HEK293 (cell line): ENCODE data around the gene PFDN6.

Experiments used
- KLF9 ChIP-seq: fragments of 450-650 bp; formaldehyde crosslinking; IDR thresholded peaks from 2 replicates; pipeline ENCODE4 v1.5.1; 2016; ENCODE audit warnings: missing biosample characterization, missing genetic modification characterization, low read depth
- ZBTB1 ChIP-seq: fragments of 450-650 bp; formaldehyde crosslinking; IDR thresholded peaks from 2 replicates; pipeline ENCODE4 v1.5.1; 2016; ENCODE audit warnings: missing biosample characterization, missing genetic modification characterization
- ZBTB10 ChIP-seq: fragments of 450-650 bp; formaldehyde crosslinking; IDR thresholded peaks from 2 replicates; pipeline ENCODE4 v1.5.1; 2016; ENCODE audit warnings: missing biosample characterization, missing genetic modification characterization
- ZBTB17 ChIP-seq: fragments of 450-650 bp; formaldehyde crosslinking; IDR thresholded peaks from 2 replicates; pipeline ENCODE4 v1.5.1; 2016; ENCODE audit warnings: missing biosample characterization, missing genetic modification characterization
- ZBTB8A ChIP-seq: fragments of 450-650 bp; formaldehyde crosslinking; IDR thresholded peaks from 2 replicates; pipeline ENCODE4 v1.5.1; 2016; ENCODE audit warnings: missing biosample characterization, missing genetic modification characterization
- ZEB2 ChIP-seq: fragments of 450-650 bp; formaldehyde crosslinking; IDR thresholded peaks from 2 replicates; pipeline ENCODE4 v1.5.1; 2016; ENCODE audit warnings: missing biosample characterization, missing genetic modification characterization
- ZNF155 ChIP-seq: fragments of 450-650 bp; formaldehyde crosslinking; IDR thresholded peaks from 2 replicates; pipeline ENCODE4 v1.5.1; 2016; ENCODE audit warnings: missing biosample characterization, missing genetic modification characterization
- ZNF341 ChIP-seq: fragments of 450-650 bp; formaldehyde crosslinking; IDR thresholded peaks from 2 replicates; pipeline ENCODE4; 2016; ENCODE audit warnings: low read depth, missing biosample characterization, missing genetic modification characterization
- ZNF558 ChIP-seq: fragments of 450-650 bp; formaldehyde crosslinking; IDR thresholded peaks from 2 replicates; pipeline ENCODE4 v1.5.1; 2016; ENCODE audit warnings: missing biosample characterization, missing genetic modification characterization
- ZNF629 ChIP-seq: fragments of 450-650 bp; formaldehyde crosslinking; IDR thresholded peaks from 2 replicates; pipeline ENCODE4 v1.5.1; 2017; ENCODE audit warnings: missing biosample characterization, missing genetic modification characterization
- ZSCAN18 ChIP-seq: fragments of 450-650 bp; formaldehyde crosslinking; IDR thresholded peaks from 2 replicates; pipeline ENCODE4 v1.5.1; 2016; ENCODE audit warnings: missing biosample characterization, missing genetic modification characterization
- TF ChIP-seq, protein P1 (sequence below): fragments of 450-650 bp; formaldehyde crosslinking; IDR thresholded peaks from 2 replicates; pipeline ENCODE4 v1.5.1; 2016; ENCODE audit warnings: missing biosample characterization, missing genetic modification characterization, borderline replicate concordance
- TF ChIP-seq, protein P2 (sequence below): fragments of 450-650 bp; formaldehyde crosslinking; IDR thresholded peaks from 2 replicates; pipeline ENCODE4 v1.5.1; 2016; ENCODE audit warnings: missing biosample characterization, missing genetic modification characterization
- TF ChIP-seq, protein P3 (sequence below): fragments of 450-650 bp; formaldehyde crosslinking; IDR thresholded peaks from 2 replicates; pipeline ENCODE4 v1.5.1; 2016; ENCODE audit warnings: missing biosample characterization, missing genetic modification characterization
- TF ChIP-seq, protein P4 (sequence below): fragments of 450-650 bp; formaldehyde crosslinking; IDR thresholded peaks from 2 replicates; pipeline ENCODE4 v1.5.1; 2016; ENCODE audit warnings: missing biosample characterization, missing genetic modification characterization
- TF ChIP-seq, protein P5 (sequence below): fragments of 450-650 bp; formaldehyde crosslinking; IDR thresholded peaks from 2 replicates; pipeline ENCODE4 v1.5.1; 2016; ENCODE audit warnings: missing biosample characterization, missing genetic modification characterization, borderline replicate concordance

The PFDN6 gene

GRCh38 chr6:33316603-33317418, 27.4 kb downstream of the PFDN6 start (continued):
- TF ChIP-seq KLF9 (peak; percentile 95; the same call in 1 of the 2 replicates), ZBTB10 (0 out of 2 replicates have a peak, but pooled peaks have one; percentile 26), ZBTB1 (tag by site-specific recombination) (no peak), ZBTB8A (tag by site-specific recombination) (peak; percentile 8; the same call in 1 of the 2 replicates), ZNF629 (tag by site-specific recombination) (no peak), ZNF155 (tag by site-specific recombination) (no peak), ZNF558 (no peak), ZBTB17 (tag by site-specific recombination) (0 out of 2 replicates have a peak, but pooled peaks have one; percentile 13), ZEB2 (tag by site-specific recombination) (no peak), ZSCAN18 (tag by site-specific recombination) (no peak), ZNF341 (no peak)
- TF ChIP-seq, protein P1, sequence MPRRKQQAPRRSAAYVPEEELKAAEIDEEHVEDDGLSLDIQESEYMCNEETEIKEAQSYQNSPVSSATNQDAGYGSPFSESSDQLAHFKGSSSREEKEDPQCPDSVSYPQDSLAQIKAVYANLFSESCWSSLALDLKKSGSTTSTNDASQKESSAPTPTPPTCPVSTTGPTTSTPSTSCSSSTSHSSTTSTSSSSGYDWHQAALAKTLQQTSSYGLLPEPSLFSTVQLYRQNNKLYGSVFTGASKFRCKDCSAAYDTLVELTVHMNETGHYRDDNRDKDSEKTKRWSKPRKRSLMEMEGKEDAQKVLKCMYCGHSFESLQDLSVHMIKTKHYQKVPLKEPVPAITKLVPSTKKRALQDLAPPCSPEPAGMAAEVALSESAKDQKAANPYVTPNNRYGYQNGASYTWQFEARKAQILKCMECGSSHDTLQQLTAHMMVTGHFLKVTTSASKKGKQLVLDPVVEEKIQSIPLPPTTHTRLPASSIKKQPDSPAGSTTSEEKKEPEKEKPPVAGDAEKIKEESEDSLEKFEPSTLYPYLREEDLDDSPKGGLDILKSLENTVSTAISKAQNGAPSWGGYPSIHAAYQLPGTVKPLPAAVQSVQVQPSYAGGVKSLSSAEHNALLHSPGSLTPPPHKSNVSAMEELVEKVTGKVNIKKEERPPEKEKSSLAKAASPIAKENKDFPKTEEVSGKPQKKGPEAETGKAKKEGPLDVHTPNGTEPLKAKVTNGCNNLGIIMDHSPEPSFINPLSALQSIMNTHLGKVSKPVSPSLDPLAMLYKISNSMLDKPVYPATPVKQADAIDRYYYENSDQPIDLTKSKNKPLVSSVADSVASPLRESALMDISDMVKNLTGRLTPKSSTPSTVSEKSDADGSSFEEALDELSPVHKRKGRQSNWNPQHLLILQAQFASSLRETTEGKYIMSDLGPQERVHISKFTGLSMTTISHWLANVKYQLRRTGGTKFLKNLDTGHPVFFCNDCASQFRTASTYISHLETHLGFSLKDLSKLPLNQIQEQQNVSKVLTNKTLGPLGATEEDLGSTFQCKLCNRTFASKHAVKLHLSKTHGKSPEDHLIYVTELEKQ (tag by site-specific recombination), result no peak
- TF ChIP-seq, protein P2, sequence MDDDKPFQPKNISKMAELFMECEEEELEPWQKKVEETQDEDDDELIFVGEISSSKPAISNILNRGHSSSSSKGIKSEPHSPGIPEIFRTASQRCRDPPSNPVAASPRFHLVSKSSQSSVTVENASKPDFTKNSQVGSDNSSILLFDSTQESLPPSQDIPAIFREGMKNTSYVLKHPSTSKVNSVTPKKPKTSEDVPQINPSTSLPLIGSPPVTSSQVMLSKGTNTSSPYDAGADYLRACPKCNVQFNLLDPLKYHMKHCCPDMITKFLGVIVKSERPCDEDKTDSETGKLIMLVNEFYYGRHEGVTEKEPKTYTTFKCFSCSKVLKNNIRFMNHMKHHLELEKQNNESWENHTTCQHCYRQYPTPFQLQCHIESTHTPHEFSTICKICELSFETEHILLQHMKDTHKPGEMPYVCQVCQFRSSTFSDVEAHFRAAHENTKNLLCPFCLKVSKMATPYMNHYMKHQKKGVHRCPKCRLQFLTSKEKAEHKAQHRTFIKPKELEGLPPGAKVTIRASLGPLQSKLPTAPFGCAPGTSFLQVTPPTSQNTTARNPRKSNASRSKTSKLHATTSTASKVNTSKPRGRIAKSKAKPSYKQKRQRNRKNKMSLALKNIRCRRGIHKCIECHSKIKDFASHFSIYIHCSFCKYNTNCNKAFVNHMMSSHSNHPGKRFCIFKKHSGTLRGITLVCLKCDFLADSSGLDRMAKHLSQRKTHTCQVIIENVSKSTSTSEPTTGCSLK (tag by site-specific recombination), result no peak
- TF ChIP-seq, protein P3, sequence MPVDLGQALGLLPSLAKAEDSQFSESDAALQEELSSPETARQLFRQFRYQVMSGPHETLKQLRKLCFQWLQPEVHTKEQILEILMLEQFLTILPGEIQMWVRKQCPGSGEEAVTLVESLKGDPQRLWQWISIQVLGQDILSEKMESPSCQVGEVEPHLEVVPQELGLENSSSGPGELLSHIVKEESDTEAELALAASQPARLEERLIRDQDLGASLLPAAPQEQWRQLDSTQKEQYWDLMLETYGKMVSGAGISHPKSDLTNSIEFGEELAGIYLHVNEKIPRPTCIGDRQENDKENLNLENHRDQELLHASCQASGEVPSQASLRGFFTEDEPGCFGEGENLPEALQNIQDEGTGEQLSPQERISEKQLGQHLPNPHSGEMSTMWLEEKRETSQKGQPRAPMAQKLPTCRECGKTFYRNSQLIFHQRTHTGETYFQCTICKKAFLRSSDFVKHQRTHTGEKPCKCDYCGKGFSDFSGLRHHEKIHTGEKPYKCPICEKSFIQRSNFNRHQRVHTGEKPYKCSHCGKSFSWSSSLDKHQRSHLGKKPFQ (tag by site-specific recombination), result no peak
- TF ChIP-seq, protein P4, sequence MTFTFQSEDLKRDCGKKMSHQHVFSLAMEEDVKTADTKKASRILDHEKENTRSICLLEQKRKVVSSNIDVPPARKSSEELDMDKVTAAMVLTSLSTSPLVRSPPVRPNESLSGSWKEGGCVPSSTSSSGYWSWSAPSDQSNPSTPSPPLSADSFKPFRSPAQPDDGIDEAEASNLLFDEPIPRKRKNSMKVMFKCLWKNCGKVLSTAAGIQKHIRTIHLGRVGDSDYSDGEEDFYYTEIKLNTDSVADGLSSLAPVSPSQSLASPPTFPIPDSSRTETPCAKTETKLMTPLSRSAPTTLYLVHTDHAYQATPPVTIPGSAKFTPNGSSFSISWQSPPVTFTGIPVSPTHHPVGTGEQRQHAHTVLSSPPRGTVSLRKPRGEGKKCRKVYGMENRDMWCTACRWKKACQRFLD (tag by site-specific recombination), result no peak
- TF ChIP-seq, protein P5, sequence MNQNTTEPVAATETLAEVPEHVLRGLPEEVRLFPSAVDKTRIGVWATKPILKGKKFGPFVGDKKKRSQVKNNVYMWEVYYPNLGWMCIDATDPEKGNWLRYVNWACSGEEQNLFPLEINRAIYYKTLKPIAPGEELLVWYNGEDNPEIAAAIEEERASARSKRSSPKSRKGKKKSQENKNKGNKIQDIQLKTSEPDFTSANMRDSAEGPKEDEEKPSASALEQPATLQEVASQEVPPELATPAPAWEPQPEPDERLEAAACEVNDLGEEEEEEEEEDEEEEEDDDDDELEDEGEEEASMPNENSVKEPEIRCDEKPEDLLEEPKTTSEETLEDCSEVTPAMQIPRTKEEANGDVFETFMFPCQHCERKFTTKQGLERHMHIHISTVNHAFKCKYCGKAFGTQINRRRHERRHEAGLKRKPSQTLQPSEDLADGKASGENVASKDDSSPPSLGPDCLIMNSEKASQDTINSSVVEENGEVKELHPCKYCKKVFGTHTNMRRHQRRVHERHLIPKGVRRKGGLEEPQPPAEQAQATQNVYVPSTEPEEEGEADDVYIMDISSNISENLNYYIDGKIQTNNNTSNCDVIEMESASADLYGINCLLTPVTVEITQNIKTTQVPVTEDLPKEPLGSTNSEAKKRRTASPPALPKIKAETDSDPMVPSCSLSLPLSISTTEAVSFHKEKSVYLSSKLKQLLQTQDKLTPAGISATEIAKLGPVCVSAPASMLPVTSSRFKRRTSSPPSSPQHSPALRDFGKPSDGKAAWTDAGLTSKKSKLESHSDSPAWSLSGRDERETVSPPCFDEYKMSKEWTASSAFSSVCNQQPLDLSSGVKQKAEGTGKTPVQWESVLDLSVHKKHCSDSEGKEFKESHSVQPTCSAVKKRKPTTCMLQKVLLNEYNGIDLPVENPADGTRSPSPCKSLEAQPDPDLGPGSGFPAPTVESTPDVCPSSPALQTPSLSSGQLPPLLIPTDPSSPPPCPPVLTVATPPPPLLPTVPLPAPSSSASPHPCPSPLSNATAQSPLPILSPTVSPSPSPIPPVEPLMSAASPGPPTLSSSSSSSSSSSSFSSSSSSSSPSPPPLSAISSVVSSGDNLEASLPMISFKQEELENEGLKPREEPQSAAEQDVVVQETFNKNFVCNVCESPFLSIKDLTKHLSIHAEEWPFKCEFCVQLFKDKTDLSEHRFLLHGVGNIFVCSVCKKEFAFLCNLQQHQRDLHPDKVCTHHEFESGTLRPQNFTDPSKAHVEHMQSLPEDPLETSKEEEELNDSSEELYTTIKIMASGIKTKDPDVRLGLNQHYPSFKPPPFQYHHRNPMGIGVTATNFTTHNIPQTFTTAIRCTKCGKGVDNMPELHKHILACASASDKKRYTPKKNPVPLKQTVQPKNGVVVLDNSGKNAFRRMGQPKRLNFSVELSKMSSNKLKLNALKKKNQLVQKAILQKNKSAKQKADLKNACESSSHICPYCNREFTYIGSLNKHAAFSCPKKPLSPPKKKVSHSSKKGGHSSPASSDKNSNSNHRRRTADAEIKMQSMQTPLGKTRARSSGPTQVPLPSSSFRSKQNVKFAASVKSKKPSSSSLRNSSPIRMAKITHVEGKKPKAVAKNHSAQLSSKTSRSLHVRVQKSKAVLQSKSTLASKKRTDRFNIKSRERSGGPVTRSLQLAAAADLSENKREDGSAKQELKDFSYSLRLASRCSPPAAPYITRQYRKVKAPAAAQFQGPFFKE, result no peak
